Astrocyte (in vitro differentiated cells and primary cell): ENCODE measurements around the gene GPAT2.

ENCODE experiments used
- EZH2 ChIP-seq: IDR thresholded peaks from 2 replicates; pipeline ENCODE4 v1.6.1; 2012; ENCODE audit warnings: mild to moderate bottlenecking, low read length, inconsistent platforms; ENCODE audit not compliant: insufficient read depth
- TF ChIP-seq, protein P1 (sequence below): IDR thresholded peaks from 2 replicates; pipeline ENCODE4 v1.5.1; 2011; ENCODE audit warnings: low read depth, mild to moderate bottlenecking, inconsistent platforms, low read length, moderate library complexity; ENCODE audit not compliant: insufficient read depth

DNA sequence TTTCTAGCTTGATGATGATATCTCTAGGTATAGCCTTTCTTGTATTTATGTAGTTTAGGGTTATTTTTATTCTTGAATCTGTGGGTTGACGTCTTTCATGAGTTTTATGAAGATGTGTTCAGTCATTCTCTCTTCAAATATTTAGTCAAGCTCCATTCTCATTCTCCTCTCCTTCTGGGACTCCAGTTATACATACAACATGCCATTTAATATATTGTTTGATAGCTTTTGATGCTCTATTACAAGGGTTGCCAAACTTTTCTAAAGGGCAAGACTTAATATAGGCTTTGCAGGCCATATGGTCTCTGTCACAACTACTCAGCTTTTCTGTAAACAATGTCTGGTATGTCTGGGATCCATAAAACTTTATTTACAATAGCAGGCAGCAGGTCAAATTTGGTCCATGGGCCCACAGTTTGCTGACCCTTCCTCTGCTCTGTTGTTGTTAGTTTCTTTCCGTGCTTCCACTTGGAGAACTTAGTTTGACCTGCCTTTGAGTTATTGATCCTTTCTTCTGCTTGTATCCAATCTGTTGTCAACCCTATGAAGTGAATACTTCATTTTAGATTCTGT lies 40.6 kb upstream of the GPAT2 start:
- TF ChIP-seq, protein P1, sequence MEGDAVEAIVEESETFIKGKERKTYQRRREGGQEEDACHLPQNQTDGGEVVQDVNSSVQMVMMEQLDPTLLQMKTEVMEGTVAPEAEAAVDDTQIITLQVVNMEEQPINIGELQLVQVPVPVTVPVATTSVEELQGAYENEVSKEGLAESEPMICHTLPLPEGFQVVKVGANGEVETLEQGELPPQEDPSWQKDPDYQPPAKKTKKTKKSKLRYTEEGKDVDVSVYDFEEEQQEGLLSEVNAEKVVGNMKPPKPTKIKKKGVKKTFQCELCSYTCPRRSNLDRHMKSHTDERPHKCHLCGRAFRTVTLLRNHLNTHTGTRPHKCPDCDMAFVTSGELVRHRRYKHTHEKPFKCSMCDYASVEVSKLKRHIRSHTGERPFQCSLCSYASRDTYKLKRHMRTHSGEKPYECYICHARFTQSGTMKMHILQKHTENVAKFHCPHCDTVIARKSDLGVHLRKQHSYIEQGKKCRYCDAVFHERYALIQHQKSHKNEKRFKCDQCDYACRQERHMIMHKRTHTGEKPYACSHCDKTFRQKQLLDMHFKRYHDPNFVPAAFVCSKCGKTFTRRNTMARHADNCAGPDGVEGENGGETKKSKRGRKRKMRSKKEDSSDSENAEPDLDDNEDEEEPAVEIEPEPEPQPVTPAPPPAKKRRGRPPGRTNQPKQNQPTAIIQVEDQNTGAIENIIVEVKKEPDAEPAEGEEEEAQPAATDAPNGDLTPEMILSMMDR: no peak
- no peak for TF ChIP-seq EZH2
